Thyroid gland (tissue), 4 donors: ENCODE results near the gene COX5B.

Experiments used
- CTCF ChIP-seq, 6 experiments: fragments of 200-600 bp in 3 of 6; fragments of 450-650 bp in 3 of 6; sonication (generic) in 3 of 6; IDR thresholded peaks; one replicate each; pipeline ENCODE4 v1.5.1; 2016 to 2019; ENCODE audit warnings: antibody characterized with exemption in 6 of 6, mild to moderate bottlenecking in 2 of 6, inconsistent platforms in 1 of 6, moderate library complexity in 1 of 6
- POLR2A ChIP-seq, 2 donors: fragments of 450-650 bp; IDR thresholded peaks; one replicate each; pipeline ENCODE4 v1.6.1; 2017; ENCODE audit warnings: antibody characterized with exemption in 2 of 2, mild to moderate bottlenecking in 2 of 2, moderate library complexity in 1 of 2

- TF ChIP-seq CTCF (IDR thresholded peaks at IDR 0.05) (no peak), POLR2A (IDR thresholded peaks at IDR 0.05) (no peak)
Measured at GRCh38 chr2:97653874-97654273, 8.0 kb downstream of the COX5B start.
